Spleen (tissue), 7 donors: ENCODE data around the gene KRT73.

ENCODE experiments used
- POLR2A ChIP-seq, 3 donors: fragments of 450-650 bp; IDR thresholded peaks; one replicate each; pipeline ENCODE4 v1.5.1; 2017; ENCODE audit warnings: antibody characterized with exemption in 3 of 3, mild to moderate bottlenecking in 1 of 3
- POLR2AphosphoS5 ChIP-seq, 3 donors: sonication (generic); formaldehyde crosslinking; IDR thresholded peaks; one replicate each; pipeline ENCODE4 v1.5.1; 2017; ENCODE audit warnings: antibody characterized with exemption in 3 of 3
- TF ChIP-seq, protein P1 (sequence below), 11 experiments: fragments of 200-600 bp in 7 of 11; fragments of 450-650 bp in 4 of 11; sonication (generic) in 4 of 11; IDR thresholded peaks in 8 of 11; conservative IDR thresholded peaks in 3 of 11; 1 replicate in 7 of 11; 2 replicates in 4 of 11; pipeline versions ENCODE4 v1.4.0 to v1.8.0; 2016 to 2021; ENCODE audit warnings: antibody characterized with exemption in 11 of 11, inconsistent platforms in 4 of 11, mild to moderate bottlenecking in 1 of 11
- donor health status: DM: no; HTN: no; CAD: no; lungs with moderate emphysema.
- donor health status: DM: no; HTN: no; CAD: no.
- donor health status: DM: no; HTN: no; CAD: no.

DNA sequence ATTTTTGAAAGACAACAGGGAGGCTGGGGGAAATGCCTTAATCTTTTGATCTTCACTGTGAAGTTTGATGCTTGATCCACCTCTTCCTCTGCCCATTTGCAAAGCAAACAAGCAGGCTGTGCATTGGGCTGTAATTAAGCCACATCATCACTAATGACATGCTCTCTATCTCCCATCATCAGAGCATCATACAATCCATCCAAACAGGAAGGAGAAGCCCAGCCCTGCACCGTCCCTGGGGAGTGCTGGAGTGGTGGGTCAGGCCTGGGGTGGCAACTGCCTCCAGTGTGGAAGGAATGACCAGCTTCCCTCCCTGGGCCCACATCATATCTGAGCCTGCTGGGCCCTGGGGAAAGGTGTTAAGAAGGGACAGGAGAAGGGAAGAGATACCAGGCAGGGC is 37.9 kb downstream of the KRT73 start:
- TF ChIP-seq POLR2A (IDR thresholded peaks at IDR 0.05): no peak
- TF ChIP-seq, protein P1, sequence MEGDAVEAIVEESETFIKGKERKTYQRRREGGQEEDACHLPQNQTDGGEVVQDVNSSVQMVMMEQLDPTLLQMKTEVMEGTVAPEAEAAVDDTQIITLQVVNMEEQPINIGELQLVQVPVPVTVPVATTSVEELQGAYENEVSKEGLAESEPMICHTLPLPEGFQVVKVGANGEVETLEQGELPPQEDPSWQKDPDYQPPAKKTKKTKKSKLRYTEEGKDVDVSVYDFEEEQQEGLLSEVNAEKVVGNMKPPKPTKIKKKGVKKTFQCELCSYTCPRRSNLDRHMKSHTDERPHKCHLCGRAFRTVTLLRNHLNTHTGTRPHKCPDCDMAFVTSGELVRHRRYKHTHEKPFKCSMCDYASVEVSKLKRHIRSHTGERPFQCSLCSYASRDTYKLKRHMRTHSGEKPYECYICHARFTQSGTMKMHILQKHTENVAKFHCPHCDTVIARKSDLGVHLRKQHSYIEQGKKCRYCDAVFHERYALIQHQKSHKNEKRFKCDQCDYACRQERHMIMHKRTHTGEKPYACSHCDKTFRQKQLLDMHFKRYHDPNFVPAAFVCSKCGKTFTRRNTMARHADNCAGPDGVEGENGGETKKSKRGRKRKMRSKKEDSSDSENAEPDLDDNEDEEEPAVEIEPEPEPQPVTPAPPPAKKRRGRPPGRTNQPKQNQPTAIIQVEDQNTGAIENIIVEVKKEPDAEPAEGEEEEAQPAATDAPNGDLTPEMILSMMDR (IDR thresholded peaks at IDR 0.05 in 8 of 11, conservative IDR thresholded peaks at IDR 0.05 in 3 of 11): no peak
- no peak for TF ChIP-seq POLR2AphosphoS5 (IDR thresholded peaks at IDR 0.05)
